ENCODE measurements around the gene CSH1.
A peak's percentile ranks its signal among the peaks of the same experiment; 100 is the strongest.

Gene CSH1

DNA sequence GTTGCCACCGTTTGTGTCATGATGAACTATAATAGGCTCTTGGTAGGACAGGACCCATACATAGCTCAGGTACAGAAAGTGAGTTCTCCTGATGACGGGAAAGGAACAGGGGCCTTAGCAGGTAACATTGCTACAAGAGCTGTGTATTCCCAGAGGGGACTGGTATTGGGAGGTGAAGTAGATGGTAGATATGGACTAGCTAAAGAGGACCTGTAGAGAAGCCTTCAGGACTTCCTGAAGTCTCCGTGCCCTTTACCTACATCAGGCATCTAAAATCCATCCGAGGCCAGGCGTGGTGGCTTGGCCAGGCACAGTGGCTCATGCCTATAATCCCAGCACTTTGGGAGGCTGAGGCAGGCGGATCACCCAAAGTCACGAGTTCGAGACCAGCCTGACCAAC is 41.2 kb downstream of the CSH1 start:
- DNase-seq = no peak

DNA sequence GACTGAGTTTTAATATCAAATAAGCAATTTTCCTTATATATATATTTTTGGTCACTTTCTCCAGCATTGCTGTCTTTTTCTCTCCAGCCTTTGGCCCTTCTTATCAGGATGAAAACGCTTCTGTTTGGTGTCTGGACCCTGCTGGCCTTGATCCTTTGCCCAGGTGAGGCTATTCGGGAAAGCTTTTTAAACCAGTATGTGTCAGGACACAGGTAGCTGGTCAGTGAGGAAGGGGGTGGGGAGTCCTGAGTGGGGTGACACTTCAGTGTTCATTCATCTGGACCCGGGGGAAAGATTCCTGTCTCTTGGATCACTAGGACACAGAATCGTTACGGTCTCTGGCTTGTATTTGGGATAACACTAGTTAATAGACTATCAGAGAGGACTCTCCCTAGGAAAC is 41.7 kb downstream of the CSH1 start:
- DNase-seq = no peak

DNA sequence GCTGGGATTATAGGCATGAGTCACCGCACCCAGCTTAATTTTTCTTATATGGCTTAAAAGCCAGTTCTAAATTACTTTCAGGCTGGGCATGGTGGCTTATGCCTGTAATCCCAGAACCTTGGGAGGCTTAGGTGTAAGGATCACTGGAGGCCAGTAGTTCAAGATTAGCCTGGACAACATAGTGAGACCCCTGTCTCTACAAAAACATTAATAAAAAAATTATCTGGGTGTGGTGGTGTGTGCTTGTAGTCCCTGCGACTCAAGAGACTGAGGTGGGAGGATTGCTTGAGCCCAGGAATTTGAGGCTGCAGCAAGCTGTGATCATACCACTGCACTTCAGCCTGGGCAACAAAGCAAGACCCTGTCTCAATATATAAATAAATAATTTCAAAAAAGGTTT is 43.1 kb downstream of the CSH1 start:
- no peak for DNase-seq

DNA sequence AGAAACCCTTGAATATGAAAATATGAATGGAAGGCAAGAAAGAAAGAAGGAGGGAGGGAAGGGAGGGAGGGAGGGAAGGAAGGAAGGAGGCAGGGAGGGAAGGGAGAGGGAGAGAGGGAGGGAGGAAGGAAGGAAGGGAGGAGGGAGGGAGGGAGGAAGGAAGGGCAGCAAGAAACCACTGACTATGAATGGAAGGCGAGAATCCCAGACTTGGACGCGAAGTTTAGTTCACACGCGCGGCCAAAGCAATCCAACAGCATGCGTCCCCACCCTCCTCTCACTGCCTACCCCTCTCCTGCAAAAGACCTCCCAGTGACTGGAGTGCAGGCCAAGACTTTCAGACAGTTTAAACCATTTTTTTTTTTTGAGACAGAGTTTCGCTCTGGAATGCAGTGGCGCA is 46.0 kb downstream of the CSH1 start:
- DNase-seq = no peak

DNA sequence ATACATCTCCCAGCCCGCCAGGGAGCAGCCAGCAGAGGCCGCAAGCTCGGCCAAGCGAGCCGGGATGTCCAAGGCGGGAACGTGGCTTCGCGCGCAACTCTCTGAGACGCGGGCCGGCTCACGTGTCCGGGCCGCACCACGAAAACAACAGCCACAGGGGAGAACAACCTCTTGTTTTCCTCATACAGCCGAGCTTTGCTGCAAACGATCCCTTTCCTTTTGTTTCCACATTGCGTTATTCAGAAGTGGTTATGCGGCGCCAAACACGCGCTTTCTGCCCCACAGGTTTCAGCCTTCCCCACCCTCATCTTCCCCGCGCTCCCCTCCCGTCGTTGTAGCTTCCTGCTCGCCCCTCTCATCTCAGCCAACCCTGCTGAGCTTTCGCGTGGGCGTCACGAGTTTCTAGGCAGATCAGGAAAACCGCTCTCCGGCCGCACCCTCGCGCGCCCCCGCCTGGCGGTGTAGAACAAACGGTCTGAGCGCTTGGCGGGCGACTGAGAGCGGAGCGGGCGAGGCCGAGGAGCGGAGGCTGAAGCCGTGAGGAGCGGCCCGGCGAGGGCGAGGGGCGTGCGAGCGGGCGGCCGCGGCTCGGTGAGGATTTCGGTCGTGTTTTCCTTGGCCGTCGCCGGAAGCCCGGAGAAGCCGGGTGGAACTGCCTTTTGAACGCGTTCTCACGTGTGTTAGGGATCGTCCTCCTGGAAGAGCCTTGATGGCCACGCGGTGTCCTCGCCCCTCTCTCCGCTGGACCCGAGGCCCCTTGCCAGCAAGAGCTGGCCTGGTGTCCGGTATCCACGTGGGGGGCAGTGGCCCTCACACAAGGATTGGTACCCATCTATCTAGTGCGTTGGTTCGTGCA is 47.3 kb downstream of the CSH1 start:
- peak; percentile 95 for DNase-seq

DNA sequence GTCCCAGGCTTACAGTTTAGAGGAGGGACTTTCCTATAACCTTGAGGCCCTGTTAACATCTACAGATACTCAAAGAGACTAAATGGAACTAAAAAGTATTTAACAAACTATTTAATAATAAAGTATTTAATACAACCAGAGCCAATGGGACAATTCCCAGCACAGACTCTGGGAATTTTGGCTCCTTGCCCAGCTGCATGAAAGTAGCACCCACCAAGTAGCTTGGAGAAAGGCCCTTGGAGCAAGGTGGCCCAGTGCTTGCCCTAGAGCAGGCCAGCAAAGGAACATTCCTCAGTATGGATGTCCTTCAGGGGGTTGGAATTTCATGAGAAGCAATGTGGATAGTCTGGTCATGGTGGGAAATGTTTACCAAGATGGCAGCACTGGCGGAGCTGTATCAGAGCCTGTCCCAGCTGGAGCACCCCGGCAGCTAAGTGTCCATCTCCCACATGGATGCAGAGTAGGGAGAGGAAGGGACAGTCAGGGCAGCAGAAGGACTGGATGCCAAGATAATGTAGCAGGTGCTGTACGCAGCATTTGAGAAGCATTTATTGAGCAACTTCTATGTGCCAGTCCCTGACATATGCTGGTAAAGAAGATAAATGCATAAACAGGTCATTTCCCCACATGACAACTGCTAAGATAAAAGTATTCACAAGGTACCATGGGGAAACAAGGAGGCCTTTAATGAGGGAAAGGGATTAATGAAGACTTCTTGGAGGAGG is 48.7 kb downstream of the CSH1 start:
- no peak for DNase-seq

DNA sequence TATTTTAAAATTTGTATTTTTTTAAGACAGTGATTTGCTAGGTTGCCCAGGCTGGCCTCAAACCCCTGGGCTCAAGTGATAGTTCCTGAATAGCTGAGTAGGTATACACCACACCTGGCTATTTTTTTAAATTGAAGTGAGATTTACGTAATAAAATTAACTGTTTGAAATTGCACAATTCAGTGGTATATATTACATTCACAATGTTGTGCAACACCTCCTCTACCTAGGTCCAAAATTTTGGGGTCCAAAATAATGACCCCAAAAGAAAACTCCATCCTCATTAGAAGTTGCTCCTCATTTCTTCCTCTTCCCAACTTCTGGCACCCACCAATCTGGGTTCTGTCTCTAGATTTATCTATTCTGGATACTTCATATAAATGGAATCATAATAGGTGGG is 50.9 kb downstream of the CSH1 start:
- DNase-seq = no peak

Measured in activated CD4-positive, alpha-beta T cell treated with anti-CD3 and anti-CD28 coated beads, Interleukin-2, amount 50 U/mL, for 16 hours (primary cell).